Mesodermal cell (in vitro differentiated cells): ENCODE data around the gene EGFL7.
"Not testable (repeated sequence)": the region's sequence is repeated elsewhere in the genome, so short reads cannot be mapped to it uniquely, and the experiment has no call there.

Source experiments
- H3K27ac ChIP-seq: 2 replicates; pipeline ENCODE4 v1.7.0; 2013; ENCODE audit warnings: mild to moderate bottlenecking, low read depth, low read length, moderate library complexity; ENCODE audit not compliant: severe bottlenecking
- H3K36me3 ChIP-seq: 2 replicates; pipeline ENCODE4 v1.7.1; 2013; ENCODE audit warnings: mild to moderate bottlenecking, low read length, moderate library complexity; ENCODE audit not compliant: control insufficient read depth, insufficient read depth
- H3K4me1 ChIP-seq: one replicate; pipeline ENCODE4 v1.7.1; 2013; ENCODE audit warnings: mild to moderate bottlenecking, low read length; ENCODE audit not compliant: insufficient read depth, control insufficient read depth, poor library complexity, severe bottlenecking
- H3K4me3 ChIP-seq: 2 replicates; pipeline ENCODE4 v1.7.0; 2013; ENCODE audit warnings: low read length, control low read depth, mild to moderate bottlenecking; ENCODE audit not compliant: insufficient read depth, poor library complexity, severe bottlenecking; ENCODE audit errors: extremely low read depth
- H3K9me3 ChIP-seq: 2 replicates; pipeline ENCODE4 v1.7.1; 2013; ENCODE audit warnings: mild to moderate bottlenecking, low read length, moderate library complexity; ENCODE audit not compliant: control insufficient read depth
- WGBS, 2 experiments: methylation state at CpG; one replicate each; pipeline ENCODE4 v1.1.5; 2013; ENCODE audit warnings: missing lambda C conversion rate in 2 of 2; ENCODE audit not compliant: insufficient coverage in 2 of 2; 5-methylcytosine and 5-hydroxymethylcytosine counted together

Gene EGFL7

DNA sequence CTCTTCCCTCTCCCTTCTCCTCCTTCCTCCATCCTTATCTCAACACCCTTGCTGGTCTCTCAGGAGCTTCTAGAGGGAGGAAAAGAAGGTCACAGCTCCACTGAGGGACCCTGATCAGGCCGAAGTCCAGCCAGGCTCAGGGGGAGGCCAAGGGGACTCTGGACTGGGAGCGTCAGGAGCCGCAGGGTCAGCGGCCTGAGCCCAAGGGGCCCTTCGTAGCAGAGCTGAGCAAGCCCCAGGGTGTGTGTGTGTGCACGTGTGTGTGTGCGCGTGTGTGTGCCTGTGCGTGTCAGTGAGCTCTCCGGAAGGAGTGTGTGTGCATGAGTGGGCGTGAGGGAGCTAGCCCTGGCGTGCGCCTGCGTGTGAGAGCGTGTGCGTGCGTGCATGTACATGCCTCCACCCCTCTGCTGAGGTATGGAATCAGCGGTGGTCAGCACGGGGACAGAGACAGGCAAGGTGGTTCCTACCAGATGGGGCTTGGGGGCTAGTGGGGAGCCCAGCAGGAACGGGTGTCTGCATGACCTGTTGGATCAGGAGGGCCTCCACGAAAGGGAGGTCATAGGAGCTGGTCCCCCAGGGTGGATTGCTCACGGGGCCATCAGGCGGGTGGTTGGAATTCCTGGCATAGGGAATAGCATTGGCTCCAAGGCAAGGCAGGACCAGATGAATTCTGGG, 34.6 kb downstream of the EGFL7 start:
- H3K4me3 ChIP-seq: no peak overlapping the region
- no peaks in the 10 kb centered on the region for H3K36me3 ChIP-seq
- peaks cover 20% of the 10 kb centered on the region for H3K4me1 ChIP-seq
- 86 to 92% methylated on average over 21 to 23 of the region's 23 CpGs for WGBS, 2 experiments
- no peak overlapping the region for H3K27ac ChIP-seq
- H3K9me3 ChIP-seq: no peaks in the 10 kb centered on the region

GRCh38 chr9:136697821-136698526, 35.3 kb downstream of the EGFL7 start:
- WGBS, 2 experiments: 91 to 93% methylated on average over 15 to 17 of the region's 20 CpGs
- Histone ChIP-seq H3K4me3 (no peak overlapping the region), H3K4me1 (peaks cover 16% of the 10 kb centered on the region), H3K27ac (no peak overlapping the region), H3K36me3 (no peaks in the 10 kb centered on the region), H3K9me3 (no peaks in the 10 kb centered on the region)

- Histone ChIP-seq H3K4me3 (no peak overlapping the region), H3K36me3 (no peaks in the 10 kb centered on the region), H3K27ac (no peak overlapping the region), H3K4me1 (peaks cover 16% of the 10 kb centered on the region), H3K9me3 (no peaks in the 10 kb centered on the region)
- WGBS, 2 experiments: 94 to 100% methylated on average over 2 to 4 of the region's 11 CpGs
Observed at GRCh38 chr9:136698635-136699246, 36.0 kb downstream of the EGFL7 start.

- Histone ChIP-seq H3K9me3 (no peaks in the 10 kb centered on the region), H3K4me1 (peaks cover 16% of the 10 kb centered on the region), H3K4me3 (no peak overlapping the region), H3K27ac (no peak overlapping the region), H3K36me3 (no peaks in the 10 kb centered on the region)
- WGBS, 2 experiments: 83 to 89% methylated on average over 10 to 13 of the region's 13 CpGs
Observed at GRCh38 chr9:136700304-136700703, 37.6 kb downstream of the EGFL7 start.

GRCh38 chr9:136700959-136701667, 38.4 kb downstream of the EGFL7 start:
- H3K27ac ChIP-seq: no peak overlapping the region
- H3K9me3 ChIP-seq: no peaks in the 10 kb centered on the region
- H3K36me3 ChIP-seq: no peaks in the 10 kb centered on the region
- no peak overlapping the region for H3K4me3 ChIP-seq
- peaks cover 20% of the 10 kb centered on the region for H3K4me1 ChIP-seq
- WGBS, 2 experiments: 68 to 74% methylated on average over 38 of the region's 38 CpGs

DNA sequence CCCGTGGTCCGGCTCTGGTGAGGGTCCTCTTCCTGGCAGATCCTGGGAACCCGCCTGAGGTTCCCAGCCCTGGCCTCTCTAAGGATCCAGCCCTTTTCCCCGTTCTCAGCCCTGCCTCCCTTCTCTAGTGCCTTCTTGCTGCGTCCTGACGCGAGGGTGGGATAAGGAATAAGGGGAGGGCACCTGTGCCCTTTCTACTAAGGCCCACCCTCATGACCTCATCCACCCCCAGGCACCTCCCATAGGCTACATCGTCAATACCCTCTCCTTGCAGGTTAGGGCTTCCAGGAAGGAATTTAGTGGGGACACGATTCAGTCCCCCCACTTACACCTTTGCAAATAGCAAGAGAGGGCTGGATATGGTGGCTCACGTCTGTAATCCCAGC, 38.9 kb downstream of the EGFL7 start:
- peaks cover 20% of the 10 kb centered on the region for H3K4me1 ChIP-seq
- no peaks in the 10 kb centered on the region for H3K9me3 ChIP-seq
- no peaks in the 10 kb centered on the region for H3K36me3 ChIP-seq
- no peak overlapping the region for H3K27ac ChIP-seq
- 70 to 83% methylated on average over 3 of the region's 10 CpGs for WGBS, 2 experiments
- no peak overlapping the region for H3K4me3 ChIP-seq

DNA sequence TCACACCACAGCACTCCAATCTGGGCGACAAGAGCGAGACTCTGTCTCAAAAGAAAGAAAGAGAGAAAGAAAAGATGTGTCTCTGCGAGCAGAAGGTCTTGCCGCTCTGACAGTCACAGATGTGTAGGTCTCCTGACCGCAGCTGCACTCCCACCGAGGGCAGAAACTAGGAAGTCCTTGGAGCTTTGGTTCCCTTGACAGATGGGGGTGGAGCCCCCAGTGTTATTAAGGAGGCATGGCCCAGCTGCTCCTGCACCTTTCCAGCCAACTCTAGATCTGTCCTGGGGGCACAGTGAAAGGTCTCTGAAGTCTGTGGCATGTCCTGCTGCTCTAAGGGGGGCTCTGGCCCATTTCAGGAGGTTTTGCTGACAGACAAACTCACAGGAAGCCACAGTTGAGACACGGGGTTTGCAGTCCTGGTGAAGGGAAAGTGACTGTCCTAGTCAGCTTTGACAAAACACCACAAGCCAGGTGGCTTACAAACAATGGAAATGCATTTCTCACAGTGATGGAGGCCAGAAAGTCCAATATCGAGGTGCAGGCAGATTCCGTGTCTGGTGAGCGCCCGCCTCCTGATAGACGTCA, 40.7 kb downstream of the EGFL7 start:
- 88 to 92% methylated on average over 10 to 12 of the region's 12 CpGs for WGBS, 2 experiments
- Histone ChIP-seq H3K4me3 (no peak overlapping the region), H3K36me3 (no peaks in the 10 kb centered on the region), H3K27ac (no peak overlapping the region), H3K4me1 (peaks cover 13% of the 10 kb centered on the region), H3K9me3 (no peaks in the 10 kb centered on the region)

DNA sequence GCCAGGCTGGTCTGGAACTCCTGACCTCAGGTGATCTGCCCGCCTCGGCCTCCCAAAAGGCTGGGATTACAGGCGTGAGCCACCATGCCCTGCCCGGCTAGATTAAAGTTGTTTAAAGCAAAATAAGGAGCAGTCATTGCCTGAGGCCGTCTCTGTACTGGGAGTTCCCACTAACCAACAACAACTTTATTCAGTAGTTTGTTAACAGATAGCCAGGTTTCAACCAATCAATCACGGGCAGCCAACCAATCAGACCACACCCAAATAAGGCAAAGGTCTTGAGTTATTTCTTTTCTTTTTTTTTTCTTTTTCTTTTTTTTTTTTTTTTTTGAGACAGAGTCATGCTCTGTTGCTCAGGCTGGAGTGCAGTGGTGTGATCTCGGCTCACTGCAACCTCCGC, 42.0 kb downstream of the EGFL7 start:
- H3K4me1 ChIP-seq: peaks cover 13% of the 10 kb centered on the region
- H3K4me3 ChIP-seq, H3K27ac ChIP-seq, H3K9me3 ChIP-seq, H3K36me3 ChIP-seq: not testable (repeated sequence)
- WGBS, 2 experiments: 88 to 95% methylated on average over 3 to 4 of the region's 8 CpGs

DNA sequence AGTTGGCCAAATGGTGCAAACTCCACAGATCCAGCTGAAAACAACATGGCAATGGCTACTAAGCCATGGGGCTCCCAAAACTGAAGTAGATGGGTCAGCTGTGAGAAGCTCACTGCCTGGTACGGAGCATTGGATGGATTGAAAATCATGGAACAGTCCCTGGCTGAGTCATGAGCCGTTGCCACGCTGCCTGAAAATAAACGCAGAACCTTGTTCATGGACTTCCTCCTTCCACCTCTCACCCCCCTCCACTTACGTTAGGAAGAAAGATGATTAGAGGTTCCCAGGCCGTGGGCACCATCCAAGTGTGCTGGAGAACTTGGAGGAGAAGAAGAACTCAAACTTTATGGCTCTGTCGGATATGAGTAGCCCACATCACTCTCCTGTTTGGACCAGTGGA, 42.8 kb downstream of the EGFL7 start:
- no peaks in the 10 kb centered on the region for H3K9me3 ChIP-seq
- no peak overlapping the region for H3K4me3 ChIP-seq
- no peaks in the 10 kb centered on the region for H3K36me3 ChIP-seq
- 91 to 92% methylated on average over 2 to 4 of the region's 7 CpGs for WGBS, 2 experiments
- peaks cover 13% of the 10 kb centered on the region for H3K4me1 ChIP-seq
- no peak overlapping the region for H3K27ac ChIP-seq

- Histone ChIP-seq H3K4me1 (peaks cover 8% of the 10 kb centered on the region), H3K36me3 (no peaks in the 10 kb centered on the region), H3K4me3 (no peak overlapping the region), H3K27ac (no peak overlapping the region), H3K9me3 (no peaks in the 10 kb centered on the region)
- 94 to 97% methylated on average over 4 to 7 of the region's 7 CpGs for WGBS, 2 experiments
Observed at GRCh38 chr9:136707011-136707410, 44.3 kb downstream of the EGFL7 start.
